GM12878 (cell line): ENCODE data around the gene PHLDB1.

ENCODE experiments used
- RAD21 ChIP-seq: IDR thresholded peaks from 2 replicates; pipeline ENCODE4 v1.6.1; 2011; ENCODE audit warnings: mild to moderate bottlenecking, low read depth, low read length, moderate library complexity; ENCODE audit not compliant: insufficient read depth
- TF ChIP-seq, protein P1 (sequence below): fragments of 450-650 bp; conservative IDR thresholded peaks from 2 replicates; pipeline ENCODE4 v1.6.1; 2017; ENCODE audit warnings: mild to moderate bottlenecking, moderate library complexity

DNA sequence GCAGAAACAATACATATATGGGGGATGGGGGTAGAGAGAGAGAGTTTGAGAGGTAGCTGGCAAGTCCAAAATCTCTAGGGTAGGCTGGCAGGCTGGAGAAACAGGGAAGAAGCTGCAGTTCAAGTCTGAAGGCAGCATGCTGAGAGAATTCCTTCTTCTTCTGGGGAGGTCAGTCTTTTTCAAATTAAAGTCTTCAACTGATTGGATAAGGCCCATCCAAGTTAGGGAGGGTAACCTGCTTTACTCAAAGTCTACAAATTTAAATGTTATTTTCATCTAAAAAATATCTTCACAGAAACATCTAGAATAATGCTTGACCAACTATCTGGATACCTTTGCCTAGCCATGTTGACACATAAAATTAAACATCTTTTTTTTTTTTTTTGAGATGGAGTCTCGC lies 75.0 kb downstream of the PHLDB1 start:
- TF ChIP-seq RAD21: no peak
- TF ChIP-seq, protein P1, sequence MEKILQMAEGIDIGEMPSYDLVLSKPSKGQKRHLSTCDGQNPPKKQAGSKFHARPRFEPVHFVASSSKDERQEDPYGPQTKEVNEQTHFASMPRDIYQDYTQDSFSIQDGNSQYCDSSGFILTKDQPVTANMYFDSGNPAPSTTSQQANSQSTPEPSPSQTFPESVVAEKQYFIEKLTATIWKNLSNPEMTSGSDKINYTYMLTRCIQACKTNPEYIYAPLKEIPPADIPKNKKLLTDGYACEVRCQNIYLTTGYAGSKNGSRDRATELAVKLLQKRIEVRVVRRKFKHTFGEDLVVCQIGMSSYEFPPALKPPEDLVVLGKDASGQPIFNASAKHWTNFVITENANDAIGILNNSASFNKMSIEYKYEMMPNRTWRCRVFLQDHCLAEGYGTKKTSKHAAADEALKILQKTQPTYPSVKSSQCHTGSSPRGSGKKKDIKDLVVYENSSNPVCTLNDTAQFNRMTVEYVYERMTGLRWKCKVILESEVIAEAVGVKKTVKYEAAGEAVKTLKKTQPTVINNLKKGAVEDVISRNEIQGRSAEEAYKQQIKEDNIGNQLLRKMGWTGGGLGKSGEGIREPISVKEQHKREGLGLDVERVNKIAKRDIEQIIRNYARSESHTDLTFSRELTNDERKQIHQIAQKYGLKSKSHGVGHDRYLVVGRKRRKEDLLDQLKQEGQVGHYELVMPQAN: no peak
